ENCODE results near the gene B3GAT2.

B3GAT2 gene

GRCh38 chr6:70841112-70841511, 115.7 kb downstream of the B3GAT2 start:
- DNase-seq (ENCODE audit: low spot score), result no peak

DNA sequence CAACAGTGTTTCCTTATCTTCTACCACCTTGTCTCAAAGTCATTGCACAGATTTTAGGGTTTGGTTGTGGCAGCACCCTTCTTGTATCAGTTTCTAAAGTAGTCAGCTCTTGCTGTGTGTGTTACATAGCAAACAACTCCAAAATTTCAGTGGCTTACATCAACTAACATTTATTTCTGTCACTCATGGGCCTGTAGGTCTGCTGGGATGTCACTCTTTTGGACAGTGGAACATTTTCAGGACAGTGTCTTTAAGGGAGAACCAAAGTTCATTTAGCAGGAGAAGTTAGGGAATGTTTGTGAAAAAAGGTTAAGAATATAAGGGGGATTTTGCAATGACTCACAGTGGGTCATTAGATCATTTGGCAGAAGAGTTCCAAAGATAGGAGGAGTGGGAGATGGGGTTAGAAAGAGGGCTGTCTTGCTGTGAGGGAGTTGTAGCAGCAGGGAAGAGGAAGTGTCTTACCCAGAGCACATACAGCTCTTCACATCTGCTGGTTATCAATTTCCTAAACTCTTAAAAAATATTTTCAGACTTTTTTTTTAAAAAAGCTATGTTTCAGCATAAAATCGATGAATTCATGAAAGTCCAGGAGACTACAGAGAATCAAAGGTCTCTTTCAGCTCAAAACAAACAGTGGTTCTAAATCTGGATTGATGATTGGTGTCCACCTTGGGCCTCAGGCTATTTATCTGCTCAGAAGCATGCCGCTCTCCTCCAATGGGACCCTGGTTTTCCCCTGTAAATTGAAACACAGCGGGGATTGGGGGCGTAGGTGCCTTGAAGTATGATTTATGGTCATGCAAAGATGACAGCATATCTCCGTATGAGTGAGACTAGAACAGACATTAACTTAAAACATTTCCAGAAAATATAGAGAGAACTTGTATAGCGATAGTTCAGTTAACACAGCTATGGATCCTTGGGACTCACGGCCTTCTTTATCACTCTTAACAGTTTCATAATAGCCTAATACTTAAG, 117.3 kb downstream of the B3GAT2 start:
- DNase-seq (ENCODE audit: low spot score), result no peak

- no peak for DNase-seq (ENCODE audit: low spot score)
Observed at GRCh38 chr6:70838907-70839285, 118.0 kb downstream of the B3GAT2 start.

DNA sequence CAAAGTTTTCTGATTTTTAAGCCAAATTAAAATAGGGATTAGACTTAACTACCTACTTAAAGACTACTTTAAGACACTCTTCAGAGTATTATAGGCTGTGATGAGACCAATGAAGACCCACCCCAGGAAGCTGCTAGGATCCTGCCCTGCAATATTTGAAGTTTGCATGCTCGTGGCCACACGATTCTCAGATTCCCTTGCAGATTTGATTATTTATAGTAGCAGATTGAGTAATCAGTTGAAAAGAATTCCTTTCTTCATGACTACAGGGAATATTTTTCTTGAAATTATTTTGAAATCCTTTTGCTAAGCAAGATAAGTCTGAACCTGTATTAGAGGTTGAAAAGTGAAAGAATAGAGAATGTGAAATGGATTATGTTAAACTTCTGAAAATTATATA, 122.3 kb downstream of the B3GAT2 start:
- DNase-seq (ENCODE audit: low spot score), result no peak

GRCh38 chr6:70831427-70831826, 125.4 kb downstream of the B3GAT2 start:
- DNase-seq (ENCODE audit: low spot score), result no peak

- DNase-seq (ENCODE audit: low spot score), result no peak
Observed at GRCh38 chr6:70823651-70824050, 133.2 kb downstream of the B3GAT2 start.

DNA sequence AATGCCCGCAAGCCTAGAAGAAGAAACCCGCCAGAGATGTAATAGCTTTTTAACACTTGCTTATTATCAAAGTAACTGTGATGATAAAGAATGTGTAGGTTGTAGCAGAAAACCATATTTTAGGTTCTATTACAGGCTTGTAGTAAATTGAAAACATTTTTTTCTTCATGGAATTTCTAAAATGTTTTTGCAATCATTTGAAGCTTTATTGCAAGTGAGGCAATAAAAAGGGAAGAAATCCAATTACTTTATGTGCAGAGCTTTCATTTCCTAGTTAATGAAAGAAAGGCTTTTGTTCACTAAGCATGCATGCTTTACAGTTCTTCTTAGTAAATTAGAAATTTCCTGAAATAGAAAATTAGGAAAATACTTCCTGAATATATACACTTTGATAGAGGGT, 135.1 kb downstream of the B3GAT2 start:
- DNase-seq (ENCODE audit: low spot score), result no peak

- no peak for DNase-seq (ENCODE audit: low spot score)
Observed at GRCh38 chr6:70820778-70821177, 136.1 kb downstream of the B3GAT2 start.

DNA sequence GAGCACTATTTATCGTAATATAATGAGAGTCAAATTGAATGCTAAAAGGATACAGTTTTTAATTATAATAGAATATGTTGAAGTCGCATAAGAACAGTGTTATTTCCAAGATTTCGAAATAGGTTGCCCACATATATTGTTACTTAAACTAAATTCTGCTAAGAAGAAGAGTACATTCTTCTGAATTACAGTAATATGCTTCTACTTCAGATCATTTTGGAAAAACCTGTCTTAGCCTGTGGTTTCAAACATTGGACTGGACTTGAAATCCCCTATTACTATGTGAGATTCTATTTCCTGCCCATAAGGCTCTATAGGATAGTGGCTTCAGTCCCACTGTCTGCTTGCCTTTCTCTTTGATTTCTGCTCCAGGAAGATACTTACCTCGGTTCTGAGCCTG, 137.2 kb downstream of the B3GAT2 start:
- DNase-seq (ENCODE audit: low spot score), result no peak

DNA sequence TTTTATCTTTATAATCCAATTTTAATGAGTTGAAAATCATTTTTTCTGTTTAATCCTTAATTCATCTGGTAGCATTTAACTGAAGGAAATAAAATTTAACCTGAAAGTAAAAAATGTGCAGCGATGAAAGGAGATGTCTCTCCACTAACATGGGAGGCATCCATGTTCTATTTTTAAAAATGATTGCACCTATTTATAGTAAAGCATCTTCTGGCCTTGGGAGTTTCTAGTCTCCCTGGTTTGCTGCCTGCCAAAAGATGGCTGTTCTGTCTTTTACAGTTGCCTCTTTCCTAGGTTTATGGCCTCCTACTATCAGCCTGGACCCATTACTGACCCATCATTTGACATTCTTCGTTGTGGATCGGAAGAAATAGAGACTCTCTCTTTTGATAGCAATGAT, 143.0 kb downstream of the B3GAT2 start:
- no peak for DNase-seq (ENCODE audit: low spot score)

- no peak for DNase-seq (ENCODE audit: low spot score)
Observed at GRCh38 chr6:70811788-70812187, 145.1 kb downstream of the B3GAT2 start.

Measured in HuH-7 (cell line).